ENCODE measurements around the gene AGTRAP.

Gene AGTRAP

GRCh38 chr1:11793819-11794218, 57.9 kb downstream of the AGTRAP start:
- no peaks in the 10 kb centered on the region for H3K79me2 ChIP-seq (ENCODE audit: control insufficient read depth, insufficient read depth, low read length, unreplicated experiment)
- H3K27me3 ChIP-seq (ENCODE audit: insufficient read depth, low read length): no peaks in the 10 kb centered on the region
- peaks cover 6% of the 10 kb centered on the region; the same call in 1 of the 2 replicates for H3K36me3 ChIP-seq (ENCODE audit: insufficient read depth, low read length)
- H2AFZ ChIP-seq (ENCODE audit: low read length, unreplicated experiment): no peak overlapping the region
- H3K4me3 ChIP-seq (ENCODE audit: low read depth, low read length): no peak overlapping the region
- H3K4me1 ChIP-seq (ENCODE audit: control insufficient read depth, insufficient read depth, low read length, unreplicated experiment): peaks cover 34% of the 10 kb centered on the region
- H3K27ac ChIP-seq (ENCODE audit: low read depth, low read length): no peak overlapping the region

GRCh38 chr1:11794446-11795237, 58.7 kb downstream of the AGTRAP start:
- Histone ChIP-seq H3K79me2 (ENCODE audit: control insufficient read depth, insufficient read depth, low read length, unreplicated experiment) (no peaks in the 10 kb centered on the region), H2AFZ (ENCODE audit: low read length, unreplicated experiment) (no peak overlapping the region), H3K36me3 (ENCODE audit: insufficient read depth, low read length) (peaks cover 6% of the 10 kb centered on the region; the same call in 1 of the 2 replicates), H3K4me1 (ENCODE audit: control insufficient read depth, insufficient read depth, low read length, unreplicated experiment) (peaks cover 34% of the 10 kb centered on the region), H3K27ac (ENCODE audit: low read depth, low read length) (no peak overlapping the region), H3K4me3 (ENCODE audit: low read depth, low read length) (no peak overlapping the region), H3K27me3 (ENCODE audit: insufficient read depth, low read length) (no peaks in the 10 kb centered on the region)

GRCh38 chr1:11795238-11795890, 59.4 kb downstream of the AGTRAP start:
- Histone ChIP-seq H3K36me3 (ENCODE audit: insufficient read depth, low read length) (peaks cover 6% of the 10 kb centered on the region; the same call in 1 of the 2 replicates), H3K27ac (ENCODE audit: low read depth, low read length) (no peak overlapping the region), H3K4me3 (ENCODE audit: low read depth, low read length) (no peak overlapping the region), H3K27me3 (ENCODE audit: insufficient read depth, low read length) (no peaks in the 10 kb centered on the region), H2AFZ (ENCODE audit: low read length, unreplicated experiment) (no peak overlapping the region), H3K79me2 (ENCODE audit: control insufficient read depth, insufficient read depth, low read length, unreplicated experiment) (no peaks in the 10 kb centered on the region), H3K4me1 (ENCODE audit: control insufficient read depth, insufficient read depth, low read length, unreplicated experiment) (peaks cover 29% of the 10 kb centered on the region)

GRCh38 chr1:11796036-11796828, 60.3 kb downstream of the AGTRAP start:
- Histone ChIP-seq H3K27ac (ENCODE audit: low read depth, low read length) (peak overlapping the region; percentile 19; the same call in 1 of the 2 replicates), H3K36me3 (ENCODE audit: insufficient read depth, low read length) (peaks cover 6% of the 10 kb centered on the region; the same call in 1 of the 2 replicates), H3K27me3 (ENCODE audit: insufficient read depth, low read length) (no peaks in the 10 kb centered on the region), H3K4me3 (ENCODE audit: low read depth, low read length) (no peak overlapping the region), H3K79me2 (ENCODE audit: control insufficient read depth, insufficient read depth, low read length, unreplicated experiment) (no peaks in the 10 kb centered on the region), H3K4me1 (ENCODE audit: control insufficient read depth, insufficient read depth, low read length, unreplicated experiment) (peaks cover 21% of the 10 kb centered on the region), H2AFZ (ENCODE audit: low read length, unreplicated experiment) (no peak overlapping the region)

- Histone ChIP-seq H3K27ac (ENCODE audit: low read depth, low read length) (peak overlapping the region; percentile 92), H3K27me3 (ENCODE audit: insufficient read depth, low read length) (no peaks in the 10 kb centered on the region), H3K4me1 (ENCODE audit: control insufficient read depth, insufficient read depth, low read length, unreplicated experiment) (peaks cover 24% of the 10 kb centered on the region), H3K4me3 (ENCODE audit: low read depth, low read length) (no peak overlapping the region), H3K79me2 (ENCODE audit: control insufficient read depth, insufficient read depth, low read length, unreplicated experiment) (peaks cover 8% of the 10 kb centered on the region), H2AFZ (ENCODE audit: low read length, unreplicated experiment) (no peak overlapping the region), H3K36me3 (ENCODE audit: insufficient read depth, low read length) (peaks cover 6% of the 10 kb centered on the region; the same call in 1 of the 2 replicates)
These were observed 61.7 kb downstream of the AGTRAP start for GRCh38 chr1:11797525-11798216.

GRCh38 chr1:11799099-11799498, 63.2 kb downstream of the AGTRAP start:
- no peak overlapping the region for H2AFZ ChIP-seq (ENCODE audit: low read length, unreplicated experiment)
- peaks cover 29% of the 10 kb centered on the region for H3K4me1 ChIP-seq (ENCODE audit: control insufficient read depth, insufficient read depth, low read length, unreplicated experiment)
- peaks cover 6% of the 10 kb centered on the region; the same call in 1 of the 2 replicates for H3K36me3 ChIP-seq (ENCODE audit: insufficient read depth, low read length)
- no peak overlapping the region for H3K27ac ChIP-seq (ENCODE audit: low read depth, low read length)
- H3K79me2 ChIP-seq (ENCODE audit: control insufficient read depth, insufficient read depth, low read length, unreplicated experiment): peaks cover 15% of the 10 kb centered on the region
- H3K27me3 ChIP-seq (ENCODE audit: insufficient read depth, low read length): no peaks in the 10 kb centered on the region
- no peak overlapping the region for H3K4me3 ChIP-seq (ENCODE audit: low read depth, low read length)

- Histone ChIP-seq H3K27me3 (ENCODE audit: insufficient read depth, low read length) (no peaks in the 10 kb centered on the region), H3K4me1 (ENCODE audit: control insufficient read depth, insufficient read depth, low read length, unreplicated experiment) (peaks cover 35% of the 10 kb centered on the region), H3K4me3 (ENCODE audit: low read depth, low read length) (no peak overlapping the region), H3K36me3 (ENCODE audit: insufficient read depth, low read length) (peaks cover 6% of the 10 kb centered on the region; the same call in 1 of the 2 replicates), H3K79me2 (ENCODE audit: control insufficient read depth, insufficient read depth, low read length, unreplicated experiment) (peaks cover 15% of the 10 kb centered on the region), H3K27ac (ENCODE audit: low read depth, low read length) (no peak overlapping the region), H2AFZ (ENCODE audit: low read length, unreplicated experiment) (no peak overlapping the region)
These were observed 64.0 kb downstream of the AGTRAP start for GRCh38 chr1:11799896-11800295.

- H2AFZ ChIP-seq (ENCODE audit: low read length, unreplicated experiment): no peak overlapping the region
- H3K4me3 ChIP-seq (ENCODE audit: low read depth, low read length): no peak overlapping the region
- H3K27ac ChIP-seq (ENCODE audit: low read depth, low read length): no peak overlapping the region
- H3K79me2 ChIP-seq (ENCODE audit: control insufficient read depth, insufficient read depth, low read length, unreplicated experiment): peaks cover 15% of the 10 kb centered on the region
- H3K4me1 ChIP-seq (ENCODE audit: control insufficient read depth, insufficient read depth, low read length, unreplicated experiment): peaks cover 35% of the 10 kb centered on the region
- no peaks in the 10 kb centered on the region for H3K27me3 ChIP-seq (ENCODE audit: insufficient read depth, low read length)
- peaks cover 6% of the 10 kb centered on the region; the same call in 1 of the 2 replicates for H3K36me3 ChIP-seq (ENCODE audit: insufficient read depth, low read length)
These were observed 64.4 kb downstream of the AGTRAP start for GRCh38 chr1:11800391-11800755.

Measured in ACC112 (cell line).